HG02885 (cell line): ENCODE data around the gene TLE6.

Experiments
- ATAC-seq: cut with Tn5 transposase; IDR thresholded peaks from one replicate; pipeline ENCODE4 v1.9.1; 2021; ENCODE audit warnings: mild to moderate bottlenecking; ENCODE audit not compliant: unreplicated experiment, poor library complexity

Gene TLE6

DNA sequence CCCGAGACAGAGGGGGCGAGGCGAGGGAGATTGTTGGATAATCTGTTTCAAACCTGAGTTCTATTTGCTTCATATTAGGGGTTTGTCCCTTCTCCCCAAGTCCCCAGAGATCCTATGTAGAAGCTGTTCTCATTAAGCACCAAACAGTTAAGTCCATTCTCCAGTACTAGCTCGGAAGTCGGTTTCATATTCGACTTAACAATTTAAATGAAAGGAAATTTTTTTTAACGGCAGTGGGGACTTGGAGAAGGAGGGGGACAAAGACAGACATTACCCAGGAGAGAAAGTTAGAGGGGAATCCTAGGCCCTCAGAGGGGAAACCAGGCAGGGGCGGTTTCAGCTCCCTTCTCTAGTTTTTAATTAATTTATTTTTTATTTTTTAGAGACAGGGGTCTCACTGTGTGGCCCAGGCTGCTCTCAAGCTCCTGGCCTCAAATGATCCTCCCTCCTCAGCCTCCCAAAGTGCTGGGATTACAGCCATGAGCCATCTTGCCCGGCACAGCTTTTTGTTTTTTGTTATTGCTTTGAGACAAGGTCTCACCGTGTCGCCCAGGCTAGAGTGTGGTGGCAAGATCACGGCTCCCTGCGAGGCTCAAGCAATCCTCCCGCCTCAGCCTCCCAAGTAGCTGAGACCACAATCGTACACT lies 65.4 kb downstream of the TLE6 start:
- no peak for ATAC-seq
